NCI-H2081 treated with DMSO at 0.1 percent for 48 hours (cell line): ENCODE data around the gene ZNF608.

Source experiments
- DNase-seq: peaks from one replicate; lab custom pipeline; 2025; lab: John Stamatoyannopoulos, UW

Gene ZNF608

DNA sequence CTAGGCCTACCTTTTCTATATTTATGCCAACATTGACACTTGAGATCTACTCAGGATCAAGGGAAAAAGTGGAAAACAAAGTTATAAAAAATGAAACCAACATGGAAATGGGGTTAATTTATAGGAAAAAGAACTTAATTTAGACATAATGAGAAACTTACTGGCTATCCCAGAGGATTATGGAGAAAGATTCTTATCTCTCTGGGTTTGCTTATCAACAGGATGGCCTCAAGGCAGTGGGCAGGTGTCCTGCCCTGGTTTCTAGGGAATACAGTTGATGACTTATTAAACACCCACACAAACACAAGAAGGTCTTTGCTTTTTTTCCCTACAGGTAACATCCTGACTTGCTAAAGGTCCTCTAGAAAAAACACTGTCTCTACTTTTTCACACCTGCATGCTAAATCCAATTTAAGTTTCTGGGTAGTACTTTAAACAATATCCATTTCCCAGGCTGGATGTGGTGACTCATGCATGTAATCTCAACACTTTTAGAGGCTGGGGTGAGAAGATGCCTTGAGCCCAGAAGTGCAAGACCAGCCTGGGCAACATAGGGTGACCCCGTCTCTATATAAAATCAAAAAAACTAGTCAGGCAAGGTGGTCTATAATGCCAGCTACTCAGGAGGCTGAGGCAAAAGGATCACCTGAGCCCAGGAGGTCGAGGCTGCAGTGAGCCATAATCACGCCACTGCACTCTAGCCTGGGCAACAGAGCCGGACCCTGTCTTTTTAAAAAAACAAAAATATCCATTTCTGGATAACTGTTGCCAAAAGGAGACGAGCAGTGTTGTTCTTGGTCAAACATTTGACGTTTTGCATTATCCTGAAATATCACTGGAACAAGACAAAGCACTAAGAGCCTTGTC lies 6.6 kb upstream of the ZNF608 start:
- no peak for DNase-seq

DNA sequence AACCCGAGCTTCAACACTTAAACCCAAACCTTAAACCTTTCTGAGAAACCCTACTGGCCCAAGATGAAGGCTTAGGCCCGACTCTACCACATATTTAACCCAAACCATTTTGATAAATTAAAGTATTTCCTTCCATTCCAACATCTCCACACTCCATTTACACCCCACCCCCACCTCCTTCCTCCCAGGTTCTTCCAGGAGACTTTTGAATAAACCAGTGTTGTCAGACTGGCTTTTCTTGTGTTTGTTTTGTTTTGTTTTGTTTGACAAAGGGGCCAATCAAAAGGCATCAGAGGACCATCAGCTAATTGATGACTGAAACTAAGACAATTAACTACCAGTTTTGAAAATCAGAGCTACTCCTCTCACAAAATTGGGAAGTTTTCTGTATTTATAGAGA lies 4.6 kb upstream of the ZNF608 start:
- no peak for DNase-seq

DNA sequence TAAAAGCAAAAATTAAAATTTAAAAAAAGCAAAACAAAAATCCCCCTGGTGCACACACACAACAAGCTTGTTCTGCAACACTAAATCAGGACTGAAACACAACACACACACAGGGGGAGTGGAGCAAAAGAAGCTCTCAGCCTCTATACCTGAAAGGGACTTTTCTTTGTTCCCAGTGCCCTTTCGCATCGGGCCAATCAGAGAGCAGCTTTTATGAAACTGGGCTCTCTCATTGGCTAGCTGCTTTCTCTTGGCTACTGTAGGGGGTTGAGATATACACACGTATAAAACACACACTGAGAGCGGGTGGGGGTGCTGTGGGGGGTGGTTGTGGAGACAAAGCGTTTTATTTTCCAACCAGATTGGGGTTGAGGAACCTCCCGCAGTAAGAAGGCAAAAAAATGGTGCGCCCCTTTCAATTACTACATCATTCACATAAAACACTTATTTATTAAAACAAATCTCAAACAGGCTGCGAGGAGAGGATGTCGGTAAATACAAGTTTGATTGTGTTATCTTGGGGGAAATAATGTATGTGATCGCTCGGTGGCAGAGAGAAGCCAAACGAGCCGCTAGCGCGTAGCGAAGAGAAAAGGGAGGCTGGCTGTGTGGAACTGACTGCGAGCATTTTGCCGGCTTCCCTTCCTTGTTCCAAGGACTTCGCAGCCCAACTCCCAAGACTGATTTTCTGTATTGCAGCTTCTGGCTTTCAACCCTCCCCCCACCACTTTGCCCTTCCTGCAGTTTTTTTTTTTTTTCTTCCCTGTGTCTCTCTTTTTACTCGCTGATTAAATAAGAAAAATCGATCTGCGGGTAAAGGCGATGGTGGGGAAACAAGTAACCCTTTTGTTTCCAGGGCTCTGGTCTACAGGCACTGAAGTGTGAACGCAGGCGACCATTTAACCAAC lies 2.5 kb upstream of the ZNF608 start:
- peak; percentile 97 for DNase-seq

DNA sequence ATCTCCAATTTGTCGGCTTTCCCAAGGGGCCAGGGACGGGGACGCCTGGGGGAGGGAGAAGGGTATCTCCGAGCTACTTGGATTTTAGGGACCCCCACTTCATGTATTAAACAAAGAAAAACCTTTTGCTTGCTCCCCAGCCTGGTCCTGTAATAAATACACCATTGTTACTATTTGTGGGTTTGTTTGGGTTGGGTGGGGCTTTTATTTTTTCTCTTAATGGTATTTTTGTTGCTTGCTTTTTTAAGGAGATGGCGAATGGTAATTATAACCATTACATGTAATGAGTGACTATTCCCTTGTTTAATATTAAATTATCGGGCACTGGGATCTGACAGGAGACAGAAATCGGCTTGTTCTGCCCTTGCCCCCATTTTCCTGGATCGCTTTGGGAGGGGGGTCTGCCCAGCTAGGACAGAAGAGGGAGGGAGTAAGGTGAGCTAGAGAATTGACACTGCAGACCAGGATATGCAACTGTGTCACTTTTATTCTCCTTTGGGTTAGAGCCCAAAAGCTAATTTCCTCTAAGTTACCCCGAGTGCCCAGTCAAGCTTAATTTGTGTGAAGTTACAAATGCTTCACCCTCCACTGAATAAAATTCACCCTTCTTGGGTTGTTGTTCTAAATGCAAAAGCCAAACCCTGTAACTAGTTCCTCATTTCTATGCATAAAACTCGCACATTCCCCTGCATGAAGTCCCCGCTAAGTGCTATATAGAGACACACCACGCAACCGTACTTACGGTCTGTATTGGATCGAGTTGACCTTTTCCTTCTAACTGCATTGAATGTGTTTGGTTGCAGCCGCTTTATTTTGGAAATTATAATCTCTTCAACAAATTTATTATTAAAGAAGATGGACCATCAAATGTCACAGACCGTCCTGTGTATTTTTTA lies 1.6 kb upstream of the ZNF608 start:
- no peak for DNase-seq

DNA sequence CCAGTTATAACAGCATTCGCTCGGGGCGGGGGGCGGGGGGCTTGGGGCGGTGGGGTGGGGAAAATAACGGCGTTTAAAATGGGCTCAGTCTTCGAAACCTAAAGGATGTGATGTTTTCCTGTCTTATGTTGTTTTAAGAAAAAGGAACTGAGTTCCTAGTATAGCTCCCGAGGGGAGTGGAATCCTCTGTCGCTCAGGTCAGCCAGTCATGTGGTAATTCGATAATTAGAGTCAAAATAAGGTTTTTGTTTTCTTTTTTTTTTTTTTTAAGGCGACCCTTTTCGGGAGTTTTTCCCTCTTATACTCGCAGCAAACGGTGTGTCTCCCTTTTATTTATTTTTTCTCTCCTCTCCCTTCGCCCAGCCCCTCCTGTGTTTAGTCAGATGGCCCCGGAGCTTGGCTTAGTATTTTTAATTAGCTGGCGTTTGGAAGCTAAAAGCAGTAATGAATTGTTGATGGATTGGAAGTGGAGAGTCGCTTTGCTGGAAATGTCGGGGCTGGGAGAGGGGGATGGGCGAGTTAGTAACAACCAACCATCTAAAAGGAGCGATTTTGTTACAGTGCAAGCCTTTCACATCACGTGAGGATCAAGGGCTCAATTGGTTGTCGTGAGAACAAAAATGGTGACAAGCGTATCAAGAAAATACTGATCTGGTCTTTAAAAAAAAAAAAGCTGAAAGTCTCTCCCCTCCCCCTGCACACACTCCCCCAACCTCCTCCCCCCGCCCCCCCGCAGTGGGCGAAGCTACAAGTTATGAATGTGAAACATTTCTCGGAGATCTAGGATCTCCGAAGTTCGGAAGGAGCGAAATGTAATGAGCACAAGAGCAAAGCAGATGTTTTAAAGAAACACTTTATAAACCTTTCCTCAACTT lies 714 bp upstream of the ZNF608 start:
- DNase-seq, result peak; percentile 94

DNA sequence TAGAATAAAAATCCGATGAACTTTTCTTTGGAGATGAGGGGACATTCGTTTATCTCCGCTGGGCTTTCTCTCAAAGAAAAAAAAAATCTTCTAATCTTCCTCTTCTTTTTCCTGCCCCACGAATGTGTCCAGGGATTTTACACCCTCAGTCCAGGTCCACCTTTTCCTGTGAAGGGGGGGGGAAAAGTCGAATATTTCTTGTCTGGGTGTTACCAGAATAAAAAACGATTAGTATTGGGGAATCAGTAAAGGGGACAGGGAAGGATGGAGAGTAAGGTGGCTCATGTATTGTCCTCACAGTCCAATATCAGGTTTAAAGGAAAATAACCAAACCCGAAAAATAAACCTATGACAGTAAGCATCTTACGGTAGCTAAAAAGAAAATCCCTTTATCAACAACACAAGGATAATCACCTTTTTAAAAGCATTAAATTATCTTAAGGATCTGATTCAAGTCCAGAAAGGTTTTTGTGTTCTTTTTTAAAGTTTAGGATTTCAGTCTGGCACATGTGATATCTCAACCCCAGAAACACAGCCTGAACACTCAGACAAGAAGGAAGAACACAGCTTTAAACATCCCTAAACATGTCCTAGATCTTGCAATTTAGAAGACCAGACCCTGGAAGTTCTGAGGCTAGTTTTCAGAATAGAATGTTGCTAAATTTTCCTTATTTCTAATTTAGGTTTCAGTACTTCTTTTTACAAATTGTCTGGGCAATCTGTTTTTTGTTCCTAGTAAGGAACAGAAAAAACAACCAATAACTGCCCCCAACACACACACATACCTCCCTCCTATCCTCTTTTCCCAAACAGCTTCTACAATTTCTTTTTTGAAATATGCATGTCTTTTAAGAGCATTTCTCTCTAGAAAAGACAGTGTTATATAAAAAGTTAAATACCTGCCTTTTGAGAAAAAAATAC lies 1.2 kb downstream of the ZNF608 start:
- no peak for DNase-seq

DNA sequence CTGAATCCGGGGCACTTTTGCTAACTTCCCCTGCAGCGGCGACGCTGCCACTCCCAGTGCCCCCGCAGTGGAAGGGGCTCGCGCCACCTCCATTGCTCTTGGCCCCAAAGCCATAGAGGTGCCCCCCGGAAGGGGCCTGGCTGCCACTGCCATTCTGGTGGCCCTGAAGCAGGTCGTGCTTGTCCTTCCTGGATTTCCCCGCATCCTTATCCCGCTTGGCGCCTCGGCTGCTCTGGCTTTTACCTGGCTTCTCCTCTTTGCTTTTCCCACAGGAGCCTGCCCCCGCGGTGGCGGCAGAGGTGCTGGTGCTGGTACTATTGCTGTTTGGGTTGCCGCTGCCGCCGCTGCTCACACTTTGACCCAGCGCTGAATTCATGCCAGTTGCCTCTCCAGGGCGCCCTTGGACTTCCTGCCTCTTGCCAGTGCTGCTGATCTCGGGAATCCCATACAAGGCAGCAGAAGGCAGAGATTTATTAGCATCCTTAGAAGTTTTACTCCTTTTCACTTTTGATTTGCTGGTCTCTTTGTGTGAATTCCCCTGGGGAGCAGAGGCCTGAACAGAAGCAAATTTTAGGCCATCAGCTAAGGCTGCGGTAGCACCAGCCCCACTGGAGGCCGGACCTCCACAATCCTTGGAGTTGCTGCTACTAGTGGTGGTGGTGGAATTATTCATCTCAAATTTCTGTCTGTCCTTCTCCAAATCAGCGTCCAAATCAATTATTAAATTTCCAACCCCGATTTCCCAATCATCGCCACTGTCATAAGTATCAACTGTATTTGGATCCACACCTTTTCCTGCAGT lies 2.1 kb downstream of the ZNF608 start:
- no peak for DNase-seq

DNA sequence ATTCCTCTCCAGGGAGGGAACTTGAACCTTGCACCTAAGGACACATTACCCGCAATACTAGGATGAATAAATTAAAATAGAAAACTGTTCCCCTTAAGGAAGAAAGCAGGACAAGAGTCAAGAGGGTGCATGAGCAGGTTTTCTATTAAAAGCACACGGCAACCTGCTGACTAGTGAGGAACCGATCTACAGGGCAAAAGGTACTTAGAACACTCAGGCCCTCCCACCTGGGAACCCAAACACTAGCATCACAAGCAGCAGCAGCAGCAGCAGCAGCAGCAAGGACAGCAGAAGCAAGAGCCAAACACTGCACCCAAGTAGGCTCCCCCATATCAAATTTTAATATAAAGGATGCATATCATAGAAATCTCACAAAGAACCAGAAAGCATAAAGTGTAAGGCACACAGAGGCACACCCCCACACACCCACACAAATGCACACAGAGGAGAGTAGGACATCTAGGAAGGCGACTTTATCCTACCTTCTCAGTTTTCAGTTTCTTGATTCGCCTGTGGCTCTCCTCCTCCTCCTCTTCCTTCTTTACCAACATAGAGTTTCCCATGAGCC lies 2.8 kb downstream of the ZNF608 start:
- DNase-seq, result no peak

DNA sequence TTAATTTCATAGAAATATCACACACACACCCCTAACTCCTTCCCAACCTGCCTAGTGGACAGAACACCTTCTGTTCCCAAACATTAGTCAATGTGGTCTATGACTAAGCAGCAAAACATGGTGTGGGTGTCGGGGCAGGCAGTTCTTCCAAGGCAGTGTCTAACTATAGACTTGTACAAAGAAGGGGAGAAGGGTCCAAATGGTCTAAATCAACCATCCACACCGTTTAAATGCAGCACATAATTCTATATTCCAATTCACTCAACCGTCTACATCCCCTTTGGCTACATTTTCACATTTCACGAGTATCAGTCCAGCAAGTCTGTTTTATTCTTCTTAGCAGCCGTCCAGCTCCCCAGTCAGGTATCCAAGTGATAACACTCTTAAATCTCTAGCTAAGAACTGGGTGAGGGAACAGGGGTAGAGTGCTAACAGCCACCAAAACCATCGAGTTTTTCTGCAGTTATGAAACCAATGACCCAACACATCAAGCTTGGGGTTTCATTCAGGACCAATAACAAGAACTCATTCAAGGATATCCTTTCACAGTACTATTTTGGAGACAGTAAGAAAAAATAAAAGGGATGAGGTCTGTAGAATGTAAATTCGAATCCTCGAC lies 3.3 kb downstream of the ZNF608 start:
- no peak for DNase-seq

DNA sequence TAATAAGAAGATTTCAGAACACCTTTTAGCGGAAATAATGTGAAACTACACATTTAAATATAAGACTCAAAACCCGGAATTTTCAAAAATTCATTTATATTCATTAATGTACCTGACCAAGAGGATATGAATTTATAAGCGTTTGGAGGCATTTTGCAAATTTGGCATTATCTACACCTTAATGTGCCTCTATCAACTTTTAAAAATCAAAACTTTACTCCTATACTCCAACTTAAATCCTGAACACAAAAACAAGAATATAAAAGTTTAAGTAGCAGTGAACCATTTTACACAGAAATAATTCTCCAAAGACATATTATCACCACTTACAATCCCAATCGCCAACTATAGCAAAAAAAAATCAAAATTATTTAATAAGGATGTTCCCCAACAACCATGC lies 3.9 kb downstream of the ZNF608 start:
- no peak for DNase-seq

DNA sequence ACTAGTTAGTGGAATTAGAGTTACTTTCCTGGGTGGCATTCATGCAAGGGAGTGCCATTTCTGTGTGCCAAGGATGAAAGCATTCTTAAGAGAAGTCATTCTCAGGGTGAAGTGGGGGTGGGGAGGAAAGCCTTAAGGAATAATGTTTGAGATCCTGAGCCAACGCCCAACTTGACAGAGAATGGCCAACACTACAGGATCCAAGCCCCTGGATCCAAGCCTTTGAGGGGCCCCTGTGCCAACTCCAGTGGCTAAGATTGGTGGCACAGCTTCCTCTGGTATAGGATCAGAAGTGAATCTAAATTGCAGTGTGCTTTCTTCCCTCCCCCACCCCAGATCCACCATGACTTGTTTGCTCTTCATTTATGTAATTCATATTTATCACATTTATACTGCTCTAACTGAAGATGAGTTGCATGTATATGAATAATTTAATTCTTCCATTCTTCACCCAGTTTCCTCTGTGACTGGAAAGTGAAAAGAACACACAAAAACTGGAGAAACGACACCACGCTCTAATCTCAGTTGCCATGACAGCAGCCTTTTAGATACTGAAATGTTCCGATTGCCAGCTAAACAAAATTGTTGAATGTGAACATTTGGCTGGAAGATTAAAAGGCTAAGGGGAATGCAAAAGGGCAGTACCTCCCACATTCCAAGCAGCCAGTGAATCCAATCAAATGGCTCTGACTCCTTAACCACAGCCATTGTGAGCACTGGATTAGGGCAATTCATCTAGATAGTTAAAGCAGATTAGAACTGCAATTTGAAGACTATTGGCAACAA lies 4.5 kb downstream of the ZNF608 start:
- DNase-seq, result no peak

DNA sequence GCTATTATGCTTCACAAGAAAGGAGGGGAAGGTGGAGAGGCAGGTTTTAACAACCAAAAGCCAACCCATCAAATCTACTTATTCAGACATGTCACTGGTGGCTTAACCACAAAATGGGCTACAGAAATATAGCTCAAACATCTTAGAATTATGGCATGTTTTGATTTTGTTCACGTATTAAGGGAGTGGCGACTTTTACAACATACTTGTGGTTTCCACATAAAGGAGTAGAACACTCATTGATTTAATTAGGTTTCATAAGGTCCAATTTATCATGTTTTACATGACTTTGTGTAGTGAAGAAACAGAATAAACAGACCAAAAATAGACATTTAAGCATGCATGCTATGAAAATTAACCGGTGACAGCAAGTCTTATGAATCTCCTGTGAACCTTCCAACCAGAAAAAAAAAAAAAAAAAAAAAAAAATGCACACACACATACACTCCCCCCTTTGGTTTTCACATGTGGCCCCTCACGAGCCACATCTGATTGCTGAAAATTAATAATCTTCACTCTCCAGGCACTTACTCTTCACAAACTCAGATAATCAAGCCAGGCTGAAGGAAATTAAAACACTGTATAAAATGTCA lies 5.4 kb downstream of the ZNF608 start:
- DNase-seq, result no peak

DNA sequence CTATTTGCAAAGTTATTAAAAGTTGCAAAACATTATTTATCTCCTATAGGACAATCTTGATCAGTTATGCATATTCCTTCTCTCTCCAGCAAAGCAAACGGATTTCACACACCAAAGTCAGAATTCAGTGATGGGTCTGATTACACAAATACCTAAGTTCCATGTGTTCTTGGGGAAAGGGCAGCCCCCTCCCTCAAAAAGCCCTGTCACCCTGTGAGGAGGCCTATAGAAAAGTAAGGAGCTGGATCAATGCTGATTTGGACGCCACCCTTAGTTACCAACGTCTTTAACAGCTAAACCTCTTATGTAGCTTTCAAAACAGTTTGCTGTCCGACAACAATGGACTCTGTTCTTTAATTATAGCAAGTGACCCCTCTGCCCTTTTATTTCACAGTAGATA lies 6.4 kb downstream of the ZNF608 start:
- no peak for DNase-seq

DNA sequence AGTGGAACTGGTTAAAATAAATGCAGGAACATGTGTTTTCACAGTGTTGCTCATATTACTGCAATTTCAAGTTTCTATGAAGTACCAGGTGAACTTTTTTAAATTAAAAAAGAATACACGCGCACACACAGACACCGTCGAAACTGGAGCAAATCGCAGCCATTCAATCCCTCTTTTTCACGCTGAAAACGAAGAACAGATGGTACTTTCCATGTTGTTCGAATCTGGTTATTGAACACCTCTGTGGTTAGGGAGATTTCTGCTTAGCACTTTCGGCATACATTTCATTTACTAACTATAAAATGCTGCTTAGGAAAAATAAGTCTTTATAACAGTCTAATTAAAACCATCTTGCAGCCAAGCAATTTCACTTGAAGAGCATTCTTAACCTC lies 6.8 kb downstream of the ZNF608 start:
- no peak for DNase-seq

DNA sequence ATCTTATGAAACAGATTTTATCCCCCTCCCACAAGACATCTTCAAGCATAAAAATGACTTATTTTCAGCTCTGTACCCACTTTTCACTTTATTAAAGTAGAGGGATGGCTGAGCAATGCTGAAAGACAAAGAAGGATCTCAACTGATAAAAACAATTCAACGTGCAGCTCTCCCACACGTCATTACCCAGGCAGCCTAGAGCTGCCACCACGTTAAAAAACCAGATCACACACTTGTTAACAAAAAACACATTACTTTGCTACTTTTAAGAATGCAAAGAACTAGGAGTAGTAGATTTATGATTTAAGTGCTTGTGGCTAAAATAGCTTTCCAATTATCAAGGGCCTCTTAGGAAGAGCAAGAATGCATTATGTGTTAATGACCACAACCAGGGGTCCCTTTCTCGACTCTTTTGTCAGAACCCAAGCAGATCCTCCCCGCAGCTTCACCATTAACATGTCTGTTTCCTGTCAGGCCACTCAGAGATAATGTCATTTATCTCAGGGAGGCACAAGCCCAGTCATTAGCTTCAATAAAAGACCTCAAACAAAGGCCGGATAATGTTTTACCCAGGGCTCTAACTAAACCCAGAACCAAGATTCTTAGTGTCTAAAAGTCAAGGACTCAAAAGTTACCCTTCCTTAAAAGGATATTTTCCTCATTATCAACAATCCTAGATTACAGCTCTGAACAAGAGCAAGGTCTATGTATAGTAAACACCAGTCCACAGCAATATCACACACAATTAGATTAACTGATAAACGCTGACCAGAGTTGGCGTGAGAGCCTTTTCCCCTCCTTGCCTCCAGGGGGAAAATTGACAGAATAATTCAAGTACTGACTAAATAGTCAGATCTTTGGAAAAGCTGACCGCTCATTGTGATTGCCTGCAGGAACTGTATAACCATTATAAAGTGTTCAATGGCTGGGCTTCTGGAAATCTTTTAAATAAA lies 7.5 kb downstream of the ZNF608 start:
- DNase-seq, result peak; percentile 81

DNA sequence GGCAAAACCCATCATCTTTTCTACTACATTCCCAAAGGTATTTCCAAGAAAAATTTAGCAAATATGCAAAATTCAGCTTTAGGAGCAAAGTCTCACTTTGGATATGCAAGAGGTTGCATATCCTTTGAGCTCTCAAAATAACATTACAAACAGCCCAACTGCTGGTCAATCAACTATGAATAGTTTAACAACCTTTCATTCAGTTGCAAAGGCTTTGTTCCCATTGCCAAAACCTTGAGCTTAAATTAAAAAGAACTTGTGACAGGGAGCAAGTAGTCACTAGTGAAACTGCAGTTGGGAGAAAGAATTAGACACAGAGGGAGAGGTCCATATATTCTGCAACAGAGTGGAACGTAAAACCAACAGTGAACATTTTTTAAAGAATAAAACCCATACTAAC lies 8.8 kb downstream of the ZNF608 start:
- no peak for DNase-seq
